Stimulated activated CD8-positive, alpha-beta memory T cell treated with anti-CD3 and anti-CD28 coated beads, Interleukin-4, amount 100 ng/mL, for 1 hour (primary cell): Measurements from ENCODE around the gene ARAP1.

ENCODE experiments used
- DNase-seq, 2 donors: peaks; one replicate each; pipeline ENCODE4 v3.0.0-alpha.2; 2020; ENCODE audit warnings: low read depth in 2 of 2, low spot score in 1 of 2

The ARAP1 gene

GRCh38 chr11:72780296-72781062 is 28.3 kb upstream of the ARAP1 start:
- no peak for DNase-seq

GRCh38 chr11:72779495-72780128 is 27.4 kb upstream of the ARAP1 start:
- DNase-seq, result no peak

- no peak for DNase-seq
Measured at GRCh38 chr11:72778535-72779494, 26.6 kb upstream of the ARAP1 start.

- DNase-seq, result no peak
Measured at GRCh38 chr11:72777755-72778278, 25.6 kb upstream of the ARAP1 start.

GRCh38 chr11:72776844-72777754 is 24.9 kb upstream of the ARAP1 start:
- DNase-seq, result no peak

GRCh38 chr11:72776117-72776843 is 24.1 kb upstream of the ARAP1 start:
- DNase-seq, result no peak

GRCh38 chr11:72775288-72776110 is 23.3 kb upstream of the ARAP1 start:
- no peak for DNase-seq

- no peak for DNase-seq
Measured at GRCh38 chr11:72774499-72774898, 22.3 kb upstream of the ARAP1 start.

GRCh38 chr11:72773696-72774095 is 21.5 kb upstream of the ARAP1 start:
- no peak for DNase-seq

- no peak for DNase-seq
Measured at GRCh38 chr11:72773291-72773690, 21.1 kb upstream of the ARAP1 start.

GRCh38 chr11:72772059-72772458 is 19.9 kb upstream of the ARAP1 start:
- DNase-seq, result no peak

GRCh38 chr11:72771507-72771906 is 19.3 kb upstream of the ARAP1 start:
- DNase-seq, result no peak

GRCh38 chr11:72770799-72771198 is 18.6 kb upstream of the ARAP1 start:
- DNase-seq, result no peak

- DNase-seq, result no peak
Measured at GRCh38 chr11:72769680-72770079, 17.5 kb upstream of the ARAP1 start.

GRCh38 chr11:72768581-72768980 is 16.4 kb upstream of the ARAP1 start:
- no peak for DNase-seq

GRCh38 chr11:72767203-72768062 is 15.2 kb upstream of the ARAP1 start:
- no peak for DNase-seq

- no peak for DNase-seq
Measured at GRCh38 chr11:72766152-72766902, 14.1 kb upstream of the ARAP1 start.
